Midbrain (tissue), 1 donor: ENCODE data around the gene CXCR2.

Experiments used
- DNase-seq: peaks from one replicate; lab custom pipeline; 2025; lab: John Stamatoyannopoulos, UW

The CXCR2 gene

GRCh38 chr2:218186355-218186766 is 60.5 kb downstream of the CXCR2 start:
- peak; percentile 26 for DNase-seq
